H1 (cell line): Measurements from ENCODE around the gene DDX51. TPM values are rescaled to one million over a fixed set of nuclear protein-coding genes. Genes with fewer than 3 reads are reported as not detected.

Source experiments
- CTCF ChIA-PET: fragments of 300-600 bp; sonication (Branson Sonifier 250); formaldehyde crosslinking; loops from one replicate; lab custom pipeline; 2021; ENCODE audit not compliant: partially characterized antibody; lab: Charles Lee
- POLR2A ChIA-PET: fragments of 300-600 bp; sonication (Branson Sonifier 250); formaldehyde crosslinking; loops from one replicate; lab custom pipeline; 2021; ENCODE audit warnings: inconsistent platforms; ENCODE audit not compliant: partially characterized antibody; lab: Charles Lee
- DNase-seq, 2 experiments: peaks; one replicate each; pipeline versions ENCODE4 v3.0.0 to v3.0.0-alpha.2; 2010 to 2022; ENCODE audit warnings: low spot score in 2 of 2, low read depth in 1 of 2, mixed read lengths in 1 of 2
- FAIRE-seq: peaks from 2 replicates; lab custom pipeline; 2011; peaks lifted over from hg19 to GRCh38; lab: Jason Lieb, UNC
- H2AFZ ChIP-seq: 2 replicates; pipeline ENCODE4 v1.8.1; 2012; ENCODE audit warnings: low read length, inconsistent platforms
- H2AK5ac ChIP-seq: 2 replicates; pipeline ENCODE4 v1.6.1; 2013; ENCODE audit warnings: low read depth, low read length
- H2BK120ac ChIP-seq: replicated peaks from 2 replicates; pipeline ENCODE3; 2013; ENCODE audit warnings: low read depth, low read length, inconsistent platforms
- H2BK12ac ChIP-seq: 2 replicates; pipeline ENCODE4 v1.6.1; 2013; ENCODE audit warnings: low read depth, low read length
- H2BK15ac ChIP-seq: 2 replicates; pipeline ENCODE4 v1.6.1; 2013; ENCODE audit warnings: low read length
- H2BK20ac ChIP-seq: 2 replicates; pipeline ENCODE4 v1.6.1; 2013; ENCODE audit warnings: low read length
- H2BK5ac ChIP-seq: 2 replicates; pipeline ENCODE4 v1.6.1; 2013; ENCODE audit warnings: low read depth, low read length
- H3K14ac ChIP-seq: 2 replicates; pipeline ENCODE4 v1.6.1; 2013; ENCODE audit warnings: inconsistent platforms; ENCODE audit not compliant: insufficient read length
- H3K18ac ChIP-seq: 2 replicates; pipeline ENCODE4 v1.6.1; 2013; ENCODE audit warnings: low read length; ENCODE audit errors: extremely low read depth
- H3K23ac ChIP-seq: 2 replicates; pipeline ENCODE4 v1.6.1; 2013; ENCODE audit warnings: inconsistent platforms; ENCODE audit not compliant: insufficient read length
- H3K23me2 ChIP-seq: 2 replicates; pipeline ENCODE4 v1.6.1; 2013; ENCODE audit warnings: low read depth, low read length
- H3K27ac ChIP-seq: 2 replicates; pipeline ENCODE4 v1.6.1; 2011; ENCODE audit warnings: low read depth, low read length, inconsistent platforms
- H3K27me3 ChIP-seq, 4 experiments: replicated peaks in 1 of 4; 1 replicate in 1 of 4; 2 replicates in 3 of 4; pipeline versions ENCODE4 v1.6.1 to v1.8.1; 2011 to 2013; ENCODE audit warnings: low read length in 3 of 4, mild to moderate bottlenecking in 3 of 4, inconsistent platforms in 2 of 4, mixed read lengths in 2 of 4, moderate library complexity in 1 of 4; ENCODE audit not compliant: control insufficient read depth in 3 of 4, insufficient read depth in 3 of 4; ENCODE audit errors: extremely low read depth in 1 of 4
- H3K36me3 ChIP-seq, 4 experiments: 2 replicates each; pipeline versions ENCODE4 v1.6.1 to v1.8.1; 2011 to 2013; ENCODE audit warnings: mild to moderate bottlenecking in 4 of 4, low read length in 3 of 4, moderate library complexity in 2 of 4, control low read depth in 1 of 4, inconsistent platforms in 1 of 4; ENCODE audit not compliant: insufficient read depth in 4 of 4, control insufficient read depth in 2 of 4
- H3K4ac ChIP-seq: replicated peaks from 2 replicates; pipeline ENCODE3; 2013; ENCODE audit warnings: low read length, low read depth, mixed read lengths, inconsistent platforms; ENCODE audit not compliant: insufficient read length
- H3K4me1 ChIP-seq, 4 experiments: replicated peaks in 1 of 4; 1 replicate in 1 of 4; 2 replicates in 3 of 4; pipeline versions ENCODE4 v1.6.1 to v1.8.1; 2011 to 2013; ENCODE audit warnings: low read length in 3 of 4, inconsistent platforms in 2 of 4, mixed read lengths in 1 of 4; ENCODE audit not compliant: insufficient read depth in 4 of 4, control insufficient read depth in 3 of 4
- H3K4me2 ChIP-seq, 2 experiments: 2 replicates each; pipeline versions ENCODE4 v1.6.1 to v1.8.1; 2011 to 2013; ENCODE audit warnings: low read depth in 2 of 2, low read length in 2 of 2, control low read depth in 1 of 2, inconsistent platforms in 1 of 2, mild to moderate bottlenecking in 1 of 2; ENCODE audit not compliant: insufficient read depth in 1 of 2
- H3K4me3 ChIP-seq, 4 experiments: fragments of 200-600, 300-600 bp in 1 of 4; sonication (generic), shearing (Covaris generic), sonication (Bioruptor Twin) in 1 of 4; 2 replicates each; pipeline versions ENCODE4 v1.5.1 to v1.8.1; 2011 to 2016; ENCODE audit warnings: low read length in 4 of 4, low read depth in 3 of 4, control low read depth in 2 of 4, inconsistent platforms in 2 of 4, mild to moderate bottlenecking in 2 of 4, mixed read lengths in 1 of 4, moderate library complexity in 1 of 4; ENCODE audit not compliant: insufficient read depth in 2 of 4; ENCODE audit errors: extremely low read depth in 1 of 4
- H3K56ac ChIP-seq: replicated peaks from 2 replicates; pipeline ENCODE3; 2013; ENCODE audit warnings: low read depth, mild to moderate bottlenecking, mixed read lengths, low read length, inconsistent platforms; ENCODE audit not compliant: insufficient read length
- H3K79me1 ChIP-seq: 2 replicates; pipeline ENCODE4 v1.6.1; 2013; ENCODE audit warnings: low read depth, low read length, control low read depth
- H3K79me2 ChIP-seq, 2 experiments: 2 replicates each; pipeline versions ENCODE4 v1.6.1 to v1.8.1; 2012 to 2013; ENCODE audit warnings: low read length in 2 of 2, mild to moderate bottlenecking in 2 of 2, inconsistent platforms in 1 of 2; ENCODE audit not compliant: insufficient read depth in 2 of 2, control insufficient read depth in 1 of 2
- H3K9ac ChIP-seq, 4 experiments: replicated peaks in 1 of 4; 1 replicate in 1 of 4; 2 replicates in 3 of 4; pipeline versions ENCODE4 v1.6.1 to v1.8.1; 2011 to 2013; ENCODE audit warnings: low read depth in 3 of 4, low read length in 3 of 4, control low read depth in 2 of 4, mild to moderate bottlenecking in 2 of 4, moderate library complexity in 2 of 4, inconsistent platforms in 1 of 4; ENCODE audit errors: extremely low read depth in 1 of 4
- H3K9me3 ChIP-seq, 2 experiments: 2 replicates each; pipeline versions ENCODE4 v1.6.1 to v1.8.1; 2012 to 2013; ENCODE audit warnings: mild to moderate bottlenecking in 2 of 2, moderate library complexity in 2 of 2, control low read depth in 1 of 2, inconsistent platforms in 1 of 2, low read depth in 1 of 2, low read length in 1 of 2, mixed read lengths in 1 of 2; ENCODE audit not compliant: insufficient read depth in 2 of 2
- H4K20me1 ChIP-seq, 2 experiments: replicated peaks in 1 of 2; 2 replicates each; pipeline versions ENCODE3 to v1.8.1; 2011 to 2013; ENCODE audit warnings: inconsistent platforms in 2 of 2, low read length in 2 of 2, mild to moderate bottlenecking in 1 of 2; ENCODE audit not compliant: insufficient read depth in 2 of 2, control insufficient read depth in 1 of 2
- H4K5ac ChIP-seq: 2 replicates; pipeline ENCODE4 v1.6.1; 2013; ENCODE audit warnings: low read length, low read depth, mixed read lengths, inconsistent platforms; ENCODE audit not compliant: insufficient read length
- H4K8ac ChIP-seq: 2 replicates; pipeline ENCODE4 v1.8.0; 2013; ENCODE audit warnings: mild to moderate bottlenecking, moderate library complexity, low read length, inconsistent platforms; ENCODE audit not compliant: insufficient read depth; ENCODE audit errors: extremely low read depth
- H4K91ac ChIP-seq: replicated peaks from 2 replicates; pipeline ENCODE3; 2013; ENCODE audit warnings: low read length, mixed read lengths, inconsistent platforms; ENCODE audit not compliant: insufficient read length
- ASH2L ChIP-seq: fragments of 200-600, 300-600 bp; sonication (generic); IDR thresholded peaks from one replicate; pipeline ENCODE4 v1.7.1; 2017; ENCODE audit warnings: low read length
- ATF2 ChIP-seq: IDR thresholded peaks from 2 replicates; pipeline ENCODE4 v1.6.1; 2012; ENCODE audit warnings: low read length, inconsistent platforms
- CBX8 ChIP-seq: fragments of 300-800, 300-1000 bp; sonication (generic); IDR thresholded peaks from 2 replicates; pipeline ENCODE4 v1.7.1; 2016; ENCODE audit warnings: low read depth, low read length, borderline replicate concordance
- CHD2 ChIP-seq: IDR thresholded peaks from 2 replicates; pipeline ENCODE4 v1.6.1; 2012; ENCODE audit warnings: low read length, improper control_type of control experiment
- CTCF ChIP-seq, 3 experiments: IDR thresholded peaks; 1 replicate in 2 of 3; 2 replicates in 1 of 3; pipeline versions ENCODE4 v1.5.1 to v1.6.1; 2011; ENCODE audit warnings: low read length in 3 of 3, mild to moderate bottlenecking in 3 of 3, inconsistent platforms in 2 of 3, low read depth in 1 of 3, moderate library complexity in 1 of 3; ENCODE audit not compliant: insufficient read depth in 1 of 3; ENCODE audit errors: control extremely low read depth in 1 of 3
- MAX ChIP-seq: IDR thresholded peaks from 2 replicates; pipeline ENCODE4 v1.6.1; 2012; ENCODE audit warnings: inconsistent platforms
- POLR2A ChIP-seq, 2 experiments: IDR thresholded peaks; 1 replicate in 1 of 2; 2 replicates in 1 of 2; pipeline ENCODE4 v1.6.1; 2011; ENCODE audit warnings: low read depth in 2 of 2, low read length in 2 of 2, mild to moderate bottlenecking in 2 of 2; ENCODE audit errors: control extremely low read depth in 1 of 2
- RFX5 ChIP-seq: IDR thresholded peaks from 2 replicates; pipeline ENCODE4 v1.6.1; 2011; ENCODE audit warnings: low read depth, low read length, improper control_type of control experiment, borderline replicate concordance
- SP4 ChIP-seq: IDR thresholded peaks from 2 replicates; pipeline ENCODE4 v1.6.1; 2012; ENCODE audit warnings: low read length, inconsistent platforms
- WGBS, 2 experiments: shearing (Covaris generic) in 1 of 2; methylation state at CpG; one replicate each; pipeline versions ENCODE4 v1.1.6 to v1.1.7; 2013 to 2015; ENCODE audit warnings: low lambda C conversion rate in 2 of 2, mixed read lengths in 2 of 2, inconsistent platforms in 1 of 2, low coverage in 1 of 2, missing lambda C conversion rate in 1 of 2; ENCODE audit not compliant: insufficient replicate concordance in 2 of 2, insufficient coverage in 1 of 2, insufficient read length in 1 of 2; ENCODE audit errors: extremely low coverage in 1 of 2, missing lambda C conversion rate in 1 of 2; 5-methylcytosine and 5-hydroxymethylcytosine counted together
- polyA plus RNA-seq, 7 experiments: library from polyadenylated mRNA; depleted of rRNA in 3 of 7; stranded (reverse) in 5 of 7; unstranded in 2 of 7; fragments of >200 nt in 5 of 7; fragments of 200-250 nt in 2 of 7; gene quantifications; 1 replicate in 5 of 7; 2 replicates in 1 of 7; 4 replicates in 1 of 7; pipeline versions ENCODE4 v1.2.1 to v1.2.3, GENCODE V29; 2011 to 2013; ENCODE audit warnings: missing spikeins in 2 of 7, mixed read lengths in 2 of 7
- total RNA-seq: library from RNA; stranded (reverse); fragmentation: NEBNext Ultra II Directional; extraction: Animal tissue kit (Norgen Biotek cat#: 25700); gene quantifications from 2 replicates; pipeline ENCODE4 v1.2.1, GENCODE V29; 2021

Gene DDX51
- total and polyA plus RNA-seq, 2 of the 8 experiments (the other 6 are each of a cell fraction or from before 2014, with no cell fraction given): 11.2 to 24.4 TPM

DNA sequence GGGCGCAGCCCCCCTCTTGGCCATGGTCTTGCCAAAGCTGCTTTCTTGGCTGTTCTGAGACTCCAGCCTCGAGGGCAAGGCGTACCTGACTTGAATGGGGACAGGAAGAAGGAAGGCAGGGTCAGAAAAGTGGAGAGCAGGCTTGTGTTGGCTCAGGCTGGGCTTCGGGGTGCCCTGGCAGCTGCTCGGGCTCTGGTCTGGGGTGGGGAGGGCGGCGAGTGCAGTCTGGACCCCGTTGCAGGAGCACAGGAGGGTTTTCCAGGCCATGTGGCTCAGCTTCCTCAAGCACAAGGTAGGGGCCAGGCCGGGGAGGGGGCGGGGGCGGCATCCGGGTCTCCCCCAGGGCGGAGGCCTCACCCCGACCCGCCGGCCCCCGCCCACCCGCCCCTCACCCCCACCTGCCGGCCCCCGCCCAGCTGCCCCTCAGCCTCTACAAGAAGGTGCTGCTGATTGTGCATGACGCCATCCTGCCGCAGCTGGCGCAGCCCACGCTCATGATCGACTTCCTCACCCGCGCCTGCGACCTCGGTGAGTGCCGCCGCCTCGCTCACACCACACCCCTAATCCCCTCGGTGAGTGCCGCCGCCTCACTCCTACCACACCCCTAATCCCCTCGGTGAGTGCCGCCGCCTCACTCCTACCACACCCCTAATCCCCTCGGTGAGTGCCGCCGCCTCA is 4.4 kb upstream of the DDX51 start:
- H3K4me3 ChIP-seq: no peak overlapping the region
- no peak overlapping the region for H2AK5ac ChIP-seq
- H2BK5ac ChIP-seq: no peak overlapping the region
- DNase-seq (no peak), FAIRE-seq (no peak)
- ChIA-PET CTCF (no interaction called here), POLR2A (no interaction called here)
- no peak overlapping the region for H3K18ac ChIP-seq
- no peak overlapping the region for H2BK15ac ChIP-seq
- H3K79me2 ChIP-seq: peaks cover 0 to 26% of the 10 kb centered on the region in 2 experiments; a peak in 3 of 4 replicates
- H3K9me3 ChIP-seq: peaks cover 0 to 3% of the 10 kb centered on the region in 2 experiments; a peak in 1 of 4 replicates
- H2BK12ac ChIP-seq: no peak overlapping the region
- H3K4ac ChIP-seq: no peak overlapping the region
- no peak overlapping the region for H3K4me2 ChIP-seq
- no peak overlapping the region for H3K14ac ChIP-seq
- H2AFZ ChIP-seq: no peak overlapping the region
- peaks cover 0 to 28% (median 7%) of the 10 kb centered on the region in 4 experiments; a peak in 5 of 8 replicates for H3K36me3 ChIP-seq
- H3K27me3 ChIP-seq: no peaks in the 10 kb centered on the region
- H2BK20ac ChIP-seq: no peak overlapping the region
- no peak overlapping the region for H3K23ac ChIP-seq
- peaks cover 6 to 7% of the 10 kb centered on the region in 2 experiments for H4K20me1 ChIP-seq
- no peak overlapping the region for H3K9ac ChIP-seq
- H3K79me1 ChIP-seq: peaks cover 20% of the 10 kb centered on the region
- H4K8ac ChIP-seq: no peak overlapping the region
- 89% methylated on average over 5 of the region's 41 CpGs; no CpG with 5 or more reads in 1 of the 2 experiments for WGBS, 2 experiments
- H2BK120ac ChIP-seq: no peak overlapping the region
- peaks cover 5% of the 10 kb centered on the region; the same call in 1 of the 2 replicates for H3K23me2 ChIP-seq
- H4K5ac ChIP-seq: no peak overlapping the region
- no peak overlapping the region for H3K56ac ChIP-seq
- no peak overlapping the region for H4K91ac ChIP-seq
- peaks cover 0 to 5% (median 2%) of the 10 kb centered on the region in 4 experiments; a peak in 4 of 7 replicates for H3K4me1 ChIP-seq
- no peak overlapping the region for H3K27ac ChIP-seq
- TF ChIP-seq CHD2 (no peak), CBX8 (no peak), CTCF (IDR thresholded peaks at IDR 0.05; ENCODE audit: control extremely low read depth in 1 of 3, insufficient read depth in 1 of 3, low read depth in 1 of 3, low read length in 3 of 3) (no peak), MAX (no peak), SP4 (no peak), POLR2A (IDR thresholded peaks at IDR 0.05; ENCODE audit: control extremely low read depth in 1 of 2, low read depth in 2 of 2, low read length in 2 of 2) (no peak), ATF2 (no peak), ASH2L (no peak), RFX5 (no peak)
